ENCODE data around the gene IL6R.

Gene IL6R

DNA sequence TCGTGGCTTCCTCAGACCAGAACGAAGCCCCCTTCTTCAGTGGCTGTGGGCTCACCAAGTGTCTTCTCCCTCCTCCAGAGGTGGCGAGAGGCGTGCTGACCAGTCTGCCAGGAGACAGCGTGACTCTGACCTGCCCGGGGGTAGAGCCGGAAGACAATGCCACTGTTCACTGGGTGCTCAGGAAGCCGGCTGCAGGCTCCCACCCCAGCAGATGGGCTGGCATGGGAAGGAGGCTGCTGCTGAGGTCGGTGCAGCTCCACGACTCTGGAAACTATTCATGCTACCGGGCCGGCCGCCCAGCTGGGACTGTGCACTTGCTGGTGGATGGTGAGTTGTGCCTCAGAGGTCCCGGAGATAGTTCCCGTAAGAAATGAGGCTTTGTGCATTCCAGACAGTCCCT is 24.0 kb downstream of the IL6R start:
- no peak for TF ChIP-seq FOXP2 (optimal IDR thresholded peaks at IDR 0.05; ENCODE audit: borderline replicate concordance, extremely low read depth, extremely low read length, insufficient read depth)
- TF ChIP-seq POLR2AphosphoS5 (IDR thresholded peaks at IDR 0.05; ENCODE audit: low read depth, low read length) = no peak
- TF ChIP-seq TAF1 (IDR thresholded peaks at IDR 0.05; ENCODE audit: borderline replicate concordance, insufficient read depth, low read length) = no peak
- TF ChIP-seq SIN3A (IDR thresholded peaks at IDR 0.05; ENCODE audit: borderline replicate concordance, insufficient read depth, low read length) = no peak
- TF ChIP-seq, protein P1, sequence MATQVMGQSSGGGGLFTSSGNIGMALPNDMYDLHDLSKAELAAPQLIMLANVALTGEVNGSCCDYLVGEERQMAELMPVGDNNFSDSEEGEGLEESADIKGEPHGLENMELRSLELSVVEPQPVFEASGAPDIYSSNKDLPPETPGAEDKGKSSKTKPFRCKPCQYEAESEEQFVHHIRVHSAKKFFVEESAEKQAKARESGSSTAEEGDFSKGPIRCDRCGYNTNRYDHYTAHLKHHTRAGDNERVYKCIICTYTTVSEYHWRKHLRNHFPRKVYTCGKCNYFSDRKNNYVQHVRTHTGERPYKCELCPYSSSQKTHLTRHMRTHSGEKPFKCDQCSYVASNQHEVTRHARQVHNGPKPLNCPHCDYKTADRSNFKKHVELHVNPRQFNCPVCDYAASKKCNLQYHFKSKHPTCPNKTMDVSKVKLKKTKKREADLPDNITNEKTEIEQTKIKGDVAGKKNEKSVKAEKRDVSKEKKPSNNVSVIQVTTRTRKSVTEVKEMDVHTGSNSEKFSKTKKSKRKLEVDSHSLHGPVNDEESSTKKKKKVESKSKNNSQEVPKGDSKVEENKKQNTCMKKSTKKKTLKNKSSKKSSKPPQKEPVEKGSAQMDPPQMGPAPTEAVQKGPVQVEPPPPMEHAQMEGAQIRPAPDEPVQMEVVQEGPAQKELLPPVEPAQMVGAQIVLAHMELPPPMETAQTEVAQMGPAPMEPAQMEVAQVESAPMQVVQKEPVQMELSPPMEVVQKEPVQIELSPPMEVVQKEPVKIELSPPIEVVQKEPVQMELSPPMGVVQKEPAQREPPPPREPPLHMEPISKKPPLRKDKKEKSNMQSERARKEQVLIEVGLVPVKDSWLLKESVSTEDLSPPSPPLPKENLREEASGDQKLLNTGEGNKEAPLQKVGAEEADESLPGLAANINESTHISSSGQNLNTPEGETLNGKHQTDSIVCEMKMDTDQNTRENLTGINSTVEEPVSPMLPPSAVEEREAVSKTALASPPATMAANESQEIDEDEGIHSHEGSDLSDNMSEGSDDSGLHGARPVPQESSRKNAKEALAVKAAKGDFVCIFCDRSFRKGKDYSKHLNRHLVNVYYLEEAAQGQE (IDR thresholded peaks at IDR 0.05; ENCODE audit: insufficient read depth in 1 of 2, low read depth in 2 of 2, low read length in 2 of 2) = no peak

DNA sequence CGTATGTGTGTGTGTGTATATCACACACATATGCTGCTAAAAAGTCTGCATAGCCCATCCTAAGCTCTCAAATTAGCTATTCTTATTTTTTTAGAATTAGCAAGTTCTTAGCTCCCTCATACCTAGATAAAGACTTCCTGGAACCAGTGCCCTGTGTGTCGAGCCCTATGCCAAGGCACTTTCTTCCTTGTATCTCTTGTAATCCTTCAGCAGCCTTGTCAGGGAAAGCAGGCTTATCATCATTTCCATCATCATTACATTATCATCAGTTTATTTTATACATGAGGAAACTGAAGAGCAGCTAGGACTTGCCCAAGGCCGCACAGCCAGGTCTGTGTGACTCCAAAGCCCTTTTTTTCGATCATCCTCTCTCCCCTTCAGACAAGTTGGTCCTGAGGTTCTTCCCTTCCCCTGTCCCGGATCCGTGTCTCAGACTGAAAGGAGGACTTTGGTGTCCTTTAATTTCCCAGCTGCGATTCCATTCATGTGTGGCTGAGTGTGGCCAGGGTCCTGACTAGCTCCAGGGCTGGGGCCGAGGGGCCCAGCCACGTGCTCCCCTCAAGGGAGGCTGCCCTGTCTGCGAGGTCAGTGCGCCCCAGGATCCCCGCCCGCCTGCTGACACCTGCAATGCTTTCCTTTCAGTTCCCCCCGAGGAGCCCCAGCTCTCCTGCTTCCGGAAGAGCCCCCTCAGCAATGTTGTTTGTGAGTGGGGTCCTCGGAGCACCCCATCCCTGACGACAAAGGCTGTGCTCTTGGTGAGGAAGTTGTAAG is 24.9 kb downstream of the IL6R start:
- TF ChIP-seq SIN3A (IDR thresholded peaks at IDR 0.05; ENCODE audit: borderline replicate concordance, insufficient read depth, low read length) (no peak), TAF1 (IDR thresholded peaks at IDR 0.05; ENCODE audit: borderline replicate concordance, insufficient read depth, low read length) (no peak), POLR2AphosphoS5 (IDR thresholded peaks at IDR 0.05; ENCODE audit: low read depth, low read length) (no peak), FOXP2 (optimal IDR thresholded peaks at IDR 0.05; ENCODE audit: borderline replicate concordance, extremely low read depth, extremely low read length, insufficient read depth) (no peak)
- TF ChIP-seq, protein P1 (IDR thresholded peaks at IDR 0.05; ENCODE audit: insufficient read depth in 1 of 2, low read depth in 2 of 2, low read length in 2 of 2) = no peak

DNA sequence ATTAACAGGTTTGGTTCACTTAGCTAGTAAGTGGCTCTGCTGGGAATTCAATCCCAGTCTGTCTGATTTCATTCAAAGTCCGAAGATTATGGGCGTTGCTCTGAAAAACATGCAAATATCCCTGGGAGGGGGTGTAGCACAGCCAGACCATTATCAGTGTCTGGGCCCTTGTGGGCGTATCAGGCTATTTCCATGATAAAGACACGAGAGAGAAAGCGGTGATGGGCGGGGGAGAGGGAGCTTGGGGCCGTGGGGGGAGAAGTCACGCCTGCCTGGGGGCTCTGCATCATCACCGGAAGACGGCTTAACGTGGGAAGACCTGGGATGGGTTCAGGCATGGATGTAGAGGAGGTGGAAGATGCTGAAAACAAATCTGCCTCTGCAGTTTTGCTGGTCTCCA is 25.8 kb downstream of the IL6R start:
- TF ChIP-seq POLR2AphosphoS5 (IDR thresholded peaks at IDR 0.05; ENCODE audit: low read depth, low read length) (no peak), FOXP2 (optimal IDR thresholded peaks at IDR 0.05; ENCODE audit: borderline replicate concordance, extremely low read depth, extremely low read length, insufficient read depth) (no peak), TAF1 (IDR thresholded peaks at IDR 0.05; ENCODE audit: borderline replicate concordance, insufficient read depth, low read length) (no peak), SIN3A (IDR thresholded peaks at IDR 0.05; ENCODE audit: borderline replicate concordance, insufficient read depth, low read length) (no peak)
- TF ChIP-seq, protein P1 (IDR thresholded peaks at IDR 0.05; ENCODE audit: insufficient read depth in 1 of 2, low read depth in 2 of 2, low read length in 2 of 2) = no peak

DNA sequence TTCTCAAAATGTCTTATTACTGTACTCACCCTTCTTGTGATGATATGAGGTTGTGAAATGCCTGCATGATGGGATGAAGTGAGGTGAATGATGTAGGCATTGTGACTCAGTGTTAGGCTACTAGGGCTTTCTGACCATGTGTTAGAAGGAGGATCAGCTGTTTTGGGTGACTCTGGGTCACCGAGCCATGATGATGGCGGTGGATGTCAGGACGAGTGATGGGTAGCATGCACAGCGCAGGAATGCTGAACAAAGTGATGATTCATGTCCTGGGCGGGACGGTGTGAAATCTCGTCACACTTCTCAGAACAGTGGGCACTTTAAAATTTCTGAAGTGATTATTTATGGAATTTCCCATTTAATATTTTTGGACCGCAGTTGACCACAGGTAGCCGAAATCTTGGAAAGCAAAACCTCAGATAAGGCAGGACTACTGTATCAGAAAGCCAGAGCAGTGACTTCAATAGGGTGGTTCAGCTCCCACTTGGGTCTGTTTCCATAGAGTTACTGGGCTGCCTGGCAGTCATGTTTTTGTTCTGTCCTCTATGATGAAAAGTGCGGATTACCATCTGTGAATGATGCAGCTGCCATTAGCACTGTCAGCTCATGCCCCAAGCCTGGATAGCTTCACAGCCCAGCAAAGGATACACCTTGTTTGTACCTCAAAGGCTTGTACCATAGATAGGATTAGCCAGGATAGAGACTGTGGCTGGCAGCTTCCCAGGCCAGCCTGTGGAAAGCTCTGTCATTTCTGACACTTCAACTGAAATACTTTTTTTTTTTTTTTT is 26.6 kb downstream of the IL6R start:
- TF ChIP-seq TAF1 (IDR thresholded peaks at IDR 0.05; ENCODE audit: borderline replicate concordance, insufficient read depth, low read length) (no peak), POLR2AphosphoS5 (IDR thresholded peaks at IDR 0.05; ENCODE audit: low read depth, low read length) (no peak)
- TF ChIP-seq, protein P1 (IDR thresholded peaks at IDR 0.05; ENCODE audit: insufficient read depth in 1 of 2, low read depth in 2 of 2, low read length in 2 of 2) = no peak
